Measurements from ENCODE around the gene MBD3.

MBD3 gene

DNA sequence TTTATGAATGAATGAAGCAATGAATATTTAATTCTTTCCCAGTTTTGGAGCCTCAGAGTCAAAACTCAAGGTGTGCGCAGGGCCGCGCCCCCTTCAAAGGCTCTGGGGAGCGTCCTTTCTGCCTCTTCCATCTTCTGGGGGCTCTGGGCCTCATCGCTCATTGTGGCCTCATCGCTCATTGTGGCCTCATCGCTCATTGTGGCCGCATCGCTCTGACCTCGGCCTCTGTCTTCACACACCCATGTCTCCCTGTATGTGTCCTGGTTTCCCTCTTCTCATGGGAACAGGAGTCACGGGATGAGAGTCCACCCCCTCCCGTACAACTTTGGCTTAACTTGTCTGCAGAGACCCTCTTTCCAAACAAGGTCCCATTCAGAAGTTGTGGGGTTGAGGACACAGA lies 21.3 kb downstream of the MBD3 start:
- no peak for DNase-seq (ENCODE audit: low read depth in 3 of 3)

- no peak for DNase-seq (ENCODE audit: low read depth in 3 of 3)
Observed at GRCh38 chr19:1570836-1571235, 21.8 kb downstream of the MBD3 start.

DNA sequence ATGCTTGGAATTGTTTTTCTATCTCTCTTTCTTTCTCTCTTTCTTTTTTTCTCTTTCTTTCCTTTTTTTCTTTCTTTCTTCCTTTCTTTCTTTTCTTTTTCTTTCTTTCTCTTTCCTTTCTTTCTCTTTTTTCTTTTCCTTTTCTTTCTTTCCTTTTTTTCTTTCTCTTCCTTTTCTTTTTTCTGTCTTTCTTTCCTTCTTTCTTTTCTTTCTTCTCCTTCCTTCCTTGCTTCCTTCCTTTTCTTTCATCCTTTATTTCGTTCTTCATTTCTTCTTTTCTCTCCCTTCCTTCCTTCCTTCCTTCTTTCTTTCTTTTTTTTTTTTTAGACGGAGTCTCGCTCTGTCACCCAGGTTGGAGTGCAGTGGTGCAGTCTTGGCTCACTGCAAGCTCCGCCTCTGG lies 22.7 kb downstream of the MBD3 start:
- DNase-seq (ENCODE audit: low read depth in 3 of 3) = no peak

- DNase-seq (ENCODE audit: low read depth in 3 of 3) = peak; percentile 60 to 81 (median 62)
Observed at GRCh38 chr19:1568320-1569019, 24.2 kb downstream of the MBD3 start, which contains the start of gene MEX3D. TSS of gene MEX3D (minus strand) at chr19:1568325. CDS start at chr19:1568058, 267 bp downstream.

DNA sequence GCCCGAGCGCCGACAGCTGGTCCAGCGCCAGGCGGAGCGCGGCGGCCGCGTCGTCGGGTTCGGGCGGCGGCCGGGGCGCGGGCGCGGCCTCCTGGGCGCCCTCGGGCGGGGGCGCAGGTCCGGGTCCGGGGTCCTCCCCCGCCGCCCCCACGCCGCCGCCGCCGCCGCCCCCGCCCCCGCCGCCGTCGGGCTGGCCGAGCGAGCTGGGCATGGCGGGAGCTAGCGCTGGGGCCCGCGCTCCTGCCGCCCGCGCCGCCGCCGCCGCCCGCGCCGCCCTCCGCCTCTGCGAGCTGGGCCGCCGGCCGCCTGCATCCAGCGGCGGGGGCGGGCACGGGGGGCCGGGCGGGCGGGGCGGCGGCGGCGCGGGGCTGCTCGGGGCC lies 24.8 kb downstream of the MBD3 start:
- DNase-seq (ENCODE audit: low read depth in 3 of 3) = no peak

DNA sequence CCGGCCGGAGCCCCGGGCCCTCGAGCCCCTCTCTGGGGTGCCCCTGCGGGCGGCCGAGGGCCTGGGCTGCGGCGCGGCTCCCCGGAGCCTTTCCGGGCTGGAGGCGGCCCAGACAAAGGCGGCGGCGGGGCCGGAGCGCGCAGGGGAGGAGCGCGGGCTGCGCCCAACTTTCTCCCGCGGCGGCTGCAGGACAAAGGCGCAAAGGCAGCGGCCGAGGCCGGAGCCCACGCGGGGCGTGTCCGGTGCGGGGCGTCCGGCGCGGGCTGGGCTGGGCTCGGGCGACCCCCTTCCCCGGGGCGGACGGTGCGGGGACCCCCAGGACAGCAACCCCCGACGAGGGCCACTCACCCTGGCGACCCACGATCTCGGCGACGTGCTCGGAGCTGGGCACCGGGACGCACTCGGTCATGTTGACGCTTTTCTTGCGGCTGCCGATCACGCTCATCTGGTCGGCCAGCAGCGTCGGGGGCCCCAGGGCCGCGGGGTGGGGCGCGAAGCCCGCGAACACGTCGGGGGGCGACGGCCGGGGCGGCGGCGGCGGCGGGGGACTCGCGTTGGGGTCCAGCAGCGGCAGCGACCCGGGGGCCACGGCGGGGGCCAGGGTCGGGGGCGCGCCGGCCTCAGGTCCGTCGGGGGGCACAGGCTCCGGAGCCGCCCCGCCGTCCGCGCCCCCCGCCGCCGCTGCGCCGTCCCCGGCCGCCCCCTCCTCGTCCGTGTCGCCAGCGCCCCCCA lies 25.4 kb downstream of the MBD3 start:
- no peak for DNase-seq (ENCODE audit: low read depth in 3 of 3)

- DNase-seq (ENCODE audit: low read depth in 3 of 3) = no peak
Observed at GRCh38 chr19:1566392-1567115, 26.1 kb downstream of the MBD3 start.

- DNase-seq (ENCODE audit: low read depth in 3 of 3) = no peak
Observed at GRCh38 chr19:1563251-1563650, 29.4 kb downstream of the MBD3 start.

DNA sequence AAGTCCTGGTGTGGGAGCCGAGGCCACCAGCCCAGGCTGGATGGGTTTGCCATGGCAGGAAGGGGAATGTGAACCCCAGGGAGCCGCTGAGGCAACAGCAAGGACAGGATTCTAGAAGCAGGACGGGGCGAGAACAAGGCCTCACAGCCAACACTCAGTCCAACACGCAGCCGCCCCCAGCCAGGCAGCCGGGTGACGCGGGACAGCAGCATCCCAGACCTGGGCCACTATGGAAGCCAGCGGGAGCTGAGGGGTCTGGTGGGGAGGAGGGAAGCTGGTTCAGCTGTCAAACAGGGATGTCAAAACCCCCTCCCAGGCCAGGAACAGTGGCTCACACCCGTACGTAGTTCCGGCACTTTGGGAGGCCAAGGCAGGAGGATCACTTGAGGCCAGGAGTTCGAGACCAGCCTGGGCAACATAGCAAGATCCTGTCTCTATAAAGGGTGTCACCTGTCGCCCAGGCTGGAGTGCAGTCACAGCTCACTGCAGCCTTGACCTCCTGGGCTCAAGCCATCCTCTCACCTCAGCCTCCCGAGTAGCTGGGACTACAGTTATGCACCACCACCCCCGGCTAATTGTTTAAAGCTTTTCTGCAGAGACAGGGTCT lies 31.3 kb downstream of the MBD3 start:
- DNase-seq (ENCODE audit: low read depth in 3 of 3) = no peak

DNA sequence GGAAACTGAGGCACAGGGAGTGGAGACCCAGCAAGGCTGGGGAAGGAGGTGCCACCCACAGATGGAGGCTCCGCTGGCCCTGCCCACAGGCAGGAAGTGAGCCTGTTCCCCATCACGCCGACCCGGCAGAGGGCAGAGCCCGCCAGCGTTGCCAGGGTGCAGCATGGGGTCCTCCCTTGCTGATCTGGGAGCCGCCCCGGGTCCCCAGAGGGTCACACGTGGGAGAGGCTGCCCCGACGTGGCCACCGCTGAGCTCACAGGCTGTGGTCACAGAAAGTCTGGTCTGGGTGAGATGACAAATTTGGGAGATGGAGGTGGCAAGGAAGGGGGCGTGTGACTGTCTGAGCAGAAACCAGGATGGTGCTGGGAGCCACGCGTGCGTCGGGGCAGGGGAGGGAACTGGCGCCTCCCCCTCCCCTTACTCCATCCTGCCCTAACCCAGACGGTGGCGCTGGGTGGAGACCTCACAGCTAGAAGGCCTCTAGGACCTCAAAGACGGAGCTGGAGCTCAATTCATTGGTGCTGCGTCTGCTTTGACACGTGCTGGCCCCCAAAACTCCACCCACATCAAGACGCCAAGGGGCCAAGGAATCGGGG lies 32.3 kb downstream of the MBD3 start:
- DNase-seq (ENCODE audit: low read depth in 3 of 3) = no peak

DNA sequence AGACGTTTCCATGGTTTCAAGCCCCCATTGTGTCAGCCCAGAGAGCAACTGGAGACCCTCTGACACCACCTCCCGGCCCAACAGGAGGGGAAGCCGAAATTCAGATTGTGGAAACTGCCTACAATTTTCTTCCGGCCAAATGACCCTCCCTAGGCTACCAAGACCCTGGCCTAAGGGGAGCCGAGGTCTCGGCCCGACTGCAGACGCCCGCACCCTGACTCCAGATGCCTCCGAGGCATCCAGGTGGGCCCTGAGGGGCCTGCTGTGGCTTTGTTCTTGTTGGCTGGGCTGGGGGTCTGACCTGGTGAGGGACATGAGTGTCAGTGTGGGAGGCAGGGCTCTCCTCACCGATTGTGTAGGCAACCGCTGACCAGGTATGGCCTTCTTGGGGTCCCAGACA lies 34.1 kb downstream of the MBD3 start:
- no peak for DNase-seq (ENCODE audit: low read depth in 3 of 3)

DNA sequence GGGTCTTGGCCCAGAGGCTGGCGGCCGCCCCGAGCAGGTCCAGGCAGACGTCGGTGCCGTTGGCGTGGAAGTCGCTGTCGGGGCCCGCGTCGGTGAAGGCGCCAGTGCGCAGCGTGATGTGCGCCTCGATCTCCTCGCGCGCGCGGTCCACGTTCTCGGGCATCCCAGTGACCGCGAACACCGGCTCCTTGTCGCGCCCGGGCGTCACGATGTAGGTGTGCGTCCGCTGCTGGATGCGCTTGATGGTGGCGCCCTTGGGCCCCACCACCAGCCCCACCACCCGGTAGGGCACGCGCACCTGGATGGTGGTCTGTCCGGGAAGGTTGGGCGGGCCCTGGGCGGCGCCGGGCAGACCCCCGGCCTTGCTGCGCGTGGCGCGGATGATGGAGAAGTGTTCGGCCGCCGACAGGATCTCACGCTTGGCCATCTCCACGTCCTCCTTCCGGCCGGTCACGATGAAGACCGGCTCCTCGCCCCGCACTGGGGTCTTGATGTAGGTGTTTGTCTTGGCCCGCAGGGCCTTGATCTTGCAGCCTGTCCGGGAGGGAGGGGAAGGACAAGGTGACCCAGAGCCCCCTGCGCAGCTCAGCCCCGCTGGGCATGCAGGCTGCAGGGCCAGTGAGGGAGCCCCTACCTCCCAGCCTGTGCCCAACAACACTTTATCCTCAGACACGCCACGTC lies 36.1 kb downstream of the MBD3 start:
- no peak for DNase-seq (ENCODE audit: low read depth in 3 of 3)

GRCh38 chr19:1555487-1556389 lies 36.9 kb downstream of the MBD3 start:
- DNase-seq (ENCODE audit: low read depth in 3 of 3) = no peak

GRCh38 chr19:1554968-1555367 lies 37.7 kb downstream of the MBD3 start:
- no peak for DNase-seq (ENCODE audit: low read depth in 3 of 3)

- no peak for DNase-seq (ENCODE audit: low read depth in 3 of 3)
Observed at GRCh38 chr19:1553415-1553814, 39.2 kb downstream of the MBD3 start.

- no peak for DNase-seq (ENCODE audit: low read depth in 3 of 3)
Observed at GRCh38 chr19:1551068-1552040, 41.3 kb downstream of the MBD3 start.

GRCh38 chr19:1549332-1549945 lies 43.2 kb downstream of the MBD3 start:
- DNase-seq (ENCODE audit: low read depth in 3 of 3) = no peak

- DNase-seq (ENCODE audit: low read depth in 3 of 3) = no peak
Observed at GRCh38 chr19:1540365-1540925, 52.2 kb downstream of the MBD3 start.
